Loucy (cell line): ENCODE data around the gene MEGF6.

Experiments used
- H2AFZ ChIP-seq: fragments of 200-600 bp; sonication (generic); 2 replicates; pipeline ENCODE4 v1.6.0; 2016; ENCODE audit warnings: antibody characterized with exemption, mild to moderate bottlenecking, low read length, moderate library complexity
- H3F3A ChIP-seq: fragments of 200-600 bp; 2 replicates; pipeline ENCODE4 v1.6.0; 2016; ENCODE audit warnings: antibody characterized with exemption, low read depth, mild to moderate bottlenecking
- H3K27me3 ChIP-seq: fragments of 200-600 bp; sonication (generic); 2 replicates; pipeline ENCODE4 v1.6.1; 2014; ENCODE audit warnings: low read length, mild to moderate bottlenecking; ENCODE audit not compliant: insufficient read depth, poor library complexity, severe bottlenecking
- H3K36me3 ChIP-seq: fragments of 200-600 bp; sonication (generic); 2 replicates; pipeline ENCODE4 v1.6.1; 2016; ENCODE audit warnings: low read length; ENCODE audit not compliant: insufficient read depth
- H3K4me1 ChIP-seq: fragments of 200-600 bp; sonication (generic); 2 replicates; pipeline ENCODE4 v1.5.1; 2014; ENCODE audit warnings: low read length, mild to moderate bottlenecking; ENCODE audit not compliant: insufficient read depth, poor library complexity, severe bottlenecking
- H3K4me2 ChIP-seq: fragments of 200-600 bp; sonication (generic); 2 replicates; pipeline ENCODE4 v1.6.0; 2014; ENCODE audit warnings: antibody characterized with exemption, low read length, low read depth, mild to moderate bottlenecking; ENCODE audit not compliant: poor library complexity, severe bottlenecking
- H3K4me3 ChIP-seq: fragments of 200-600 bp; sonication (generic); 2 replicates; pipeline ENCODE4 v1.5.1; 2014; ENCODE audit warnings: low read length, mild to moderate bottlenecking, mixed read lengths; ENCODE audit not compliant: poor library complexity, severe bottlenecking
- H3K79me2 ChIP-seq: fragments of 200-600 bp; sonication (generic); 2 replicates; pipeline ENCODE4 v1.6.1; 2014; ENCODE audit warnings: low read length; ENCODE audit not compliant: insufficient read depth
- H3K9ac ChIP-seq: fragments of 200-600 bp; sonication (generic); 2 replicates; pipeline ENCODE4 v1.6.0; 2014; ENCODE audit warnings: mild to moderate bottlenecking, low read depth, low read length, moderate library complexity; ENCODE audit not compliant: poor library complexity, severe bottlenecking
- H3K9me2 ChIP-seq: fragments of 200-600 bp; sonication (generic); replicated peaks from 2 replicates; pipeline ENCODE4 v1.6.1; 2016; ENCODE audit warnings: low read depth, low read length, mixed read lengths
- H3K9me3 ChIP-seq: fragments of 200-600 bp; sonication (generic); 2 replicates; pipeline ENCODE4 v1.6.1; 2014; ENCODE audit warnings: mild to moderate bottlenecking, antibody characterized with exemption, low read length, low read depth; ENCODE audit not compliant: insufficient read depth
- H4K20me1 ChIP-seq: fragments of 200-600 bp; sonication (generic); 2 replicates; pipeline ENCODE4 v1.6.0; 2014; ENCODE audit warnings: antibody characterized with exemption, low read length, mild to moderate bottlenecking; ENCODE audit not compliant: insufficient read depth, poor library complexity, severe bottlenecking
- EZH2phosphoT487 ChIP-seq: fragments of 200-600 bp; IDR thresholded peaks from 2 replicates; pipeline ENCODE4 v1.6.1; 2018; ENCODE audit warnings: antibody characterized with exemption, mild to moderate bottlenecking, moderate library complexity, borderline replicate concordance
- TF ChIP-seq, protein P1 (sequence below): fragments of 200-600 bp; sonication (generic); conservative IDR thresholded peaks from 2 replicates; pipeline ENCODE4 v1.5.1; 2014; ENCODE audit warnings: mild to moderate bottlenecking, antibody characterized with exemption, low read length

MEGF6 gene

DNA sequence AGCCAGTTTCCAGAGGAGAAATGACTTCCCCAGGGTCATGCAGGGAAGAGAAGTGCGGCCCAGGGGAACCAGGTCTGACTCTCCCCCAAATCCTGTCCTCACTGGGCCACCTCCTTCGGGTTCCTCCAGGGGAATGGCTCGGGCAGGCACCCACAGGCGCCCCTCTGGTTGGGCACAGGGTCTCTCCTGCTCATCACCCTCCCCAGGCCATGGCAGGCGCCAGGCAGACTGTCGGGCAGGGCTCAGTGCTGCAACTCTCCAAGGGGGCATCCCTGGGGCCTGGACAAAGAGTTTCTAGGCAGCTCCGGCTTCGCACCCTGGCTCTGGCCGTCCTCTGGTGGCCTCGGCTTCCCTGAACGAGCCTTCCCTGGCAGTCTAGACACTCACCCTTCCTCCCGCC is 75.6 kb downstream of the MEGF6 start:
- Histone ChIP-seq H3K9me2 (no peaks in the 10 kb centered on the region), H3K27me3 (no peaks in the 10 kb centered on the region), H3K36me3 (no peaks in the 10 kb centered on the region), H3K9me3 (no peaks in the 10 kb centered on the region), H3K4me3 (no peak overlapping the region), H2AFZ (no peak overlapping the region), H3K4me1 (peaks cover under 1% of the 10 kb centered on the region), H3F3A (no peaks in the 10 kb centered on the region), H3K4me2 (no peak overlapping the region), H4K20me1 (no peaks in the 10 kb centered on the region), H3K79me2 (no peaks in the 10 kb centered on the region), H3K9ac (no peak overlapping the region)
- TF ChIP-seq, protein P1, sequence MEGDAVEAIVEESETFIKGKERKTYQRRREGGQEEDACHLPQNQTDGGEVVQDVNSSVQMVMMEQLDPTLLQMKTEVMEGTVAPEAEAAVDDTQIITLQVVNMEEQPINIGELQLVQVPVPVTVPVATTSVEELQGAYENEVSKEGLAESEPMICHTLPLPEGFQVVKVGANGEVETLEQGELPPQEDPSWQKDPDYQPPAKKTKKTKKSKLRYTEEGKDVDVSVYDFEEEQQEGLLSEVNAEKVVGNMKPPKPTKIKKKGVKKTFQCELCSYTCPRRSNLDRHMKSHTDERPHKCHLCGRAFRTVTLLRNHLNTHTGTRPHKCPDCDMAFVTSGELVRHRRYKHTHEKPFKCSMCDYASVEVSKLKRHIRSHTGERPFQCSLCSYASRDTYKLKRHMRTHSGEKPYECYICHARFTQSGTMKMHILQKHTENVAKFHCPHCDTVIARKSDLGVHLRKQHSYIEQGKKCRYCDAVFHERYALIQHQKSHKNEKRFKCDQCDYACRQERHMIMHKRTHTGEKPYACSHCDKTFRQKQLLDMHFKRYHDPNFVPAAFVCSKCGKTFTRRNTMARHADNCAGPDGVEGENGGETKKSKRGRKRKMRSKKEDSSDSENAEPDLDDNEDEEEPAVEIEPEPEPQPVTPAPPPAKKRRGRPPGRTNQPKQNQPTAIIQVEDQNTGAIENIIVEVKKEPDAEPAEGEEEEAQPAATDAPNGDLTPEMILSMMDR = no peak
- TF ChIP-seq EZH2phosphoT487 = no peak

GRCh38 chr1:3534803-3535637 is 76.3 kb downstream of the MEGF6 start:
- Histone ChIP-seq H3K27me3 (no peaks in the 10 kb centered on the region), H3K4me3 (no peak overlapping the region), H3K9me3 (no peaks in the 10 kb centered on the region), H3K4me1 (peaks cover 8% of the 10 kb centered on the region), H3K9me2 (no peaks in the 10 kb centered on the region), H2AFZ (no peak overlapping the region), H4K20me1 (no peaks in the 10 kb centered on the region), H3K79me2 (peaks cover 1% of the 10 kb centered on the region; the same call in 1 of the 2 replicates), H3K36me3 (no peaks in the 10 kb centered on the region), H3F3A (no peaks in the 10 kb centered on the region), H3K9ac (no peak overlapping the region), H3K4me2 (no peak overlapping the region)
- TF ChIP-seq, protein P1 = no peak
- TF ChIP-seq EZH2phosphoT487 = no peak

- Histone ChIP-seq H3K4me2 (no peak overlapping the region), H3K9me2 (no peaks in the 10 kb centered on the region), H3K79me2 (peaks cover 4% of the 10 kb centered on the region; the same call in 1 of the 2 replicates), H3F3A (no peaks in the 10 kb centered on the region), H3K36me3 (no peaks in the 10 kb centered on the region), H3K9ac (no peak overlapping the region), H3K27me3 (no peaks in the 10 kb centered on the region), H3K4me1 (peaks cover 11% of the 10 kb centered on the region), H3K4me3 (no peak overlapping the region), H4K20me1 (no peaks in the 10 kb centered on the region), H2AFZ (no peak overlapping the region), H3K9me3 (no peaks in the 10 kb centered on the region)
- TF ChIP-seq EZH2phosphoT487 = no peak
- TF ChIP-seq, protein P1 = no peak
Measured at GRCh38 chr1:3533067-3534048, 78.0 kb downstream of the MEGF6 start.
